GM23248 (cell line): Measurements from ENCODE around the gene EFHC2.

Experiments used
- EZH2 ChIP-seq: fragments of 200-600 bp; sonication (generic); IDR thresholded peaks from 2 replicates; pipeline ENCODE4 v1.6.1; 2018; ENCODE audit warnings: antibody characterized with exemption, mild to moderate bottlenecking; ENCODE audit not compliant: insufficient read depth, poor library complexity, severe bottlenecking
- EZH2phosphoT487 ChIP-seq: fragments of 200-600 bp; sonication (generic); IDR thresholded peaks from 2 replicates; pipeline ENCODE4 v1.6.1; 2018; ENCODE audit warnings: antibody characterized with exemption, moderate library complexity, mild to moderate bottlenecking, low read depth; ENCODE audit not compliant: insufficient read depth

GRCh38 chrX:44260609-44261008, 82.9 kb downstream of the EFHC2 start:
- TF ChIP-seq EZH2 (no peak), EZH2phosphoT487 (no peak)
